CD1c-positive myeloid dendritic cell (primary cell): ENCODE measurements around the gene ANKRD23.
A peak's percentile ranks its signal among the peaks of the same experiment; 100 is the strongest.
"Not testable (repeated sequence)": the region's sequence is repeated elsewhere in the genome, so short reads cannot be mapped to it uniquely, and the experiment has no call there.

ENCODE experiments used
- DNase-seq: peaks from one replicate; pipeline ENCODE4 v3.0.0-alpha.2; 2016; ENCODE audit errors: extremely low spot score

ANKRD23 gene

DNA sequence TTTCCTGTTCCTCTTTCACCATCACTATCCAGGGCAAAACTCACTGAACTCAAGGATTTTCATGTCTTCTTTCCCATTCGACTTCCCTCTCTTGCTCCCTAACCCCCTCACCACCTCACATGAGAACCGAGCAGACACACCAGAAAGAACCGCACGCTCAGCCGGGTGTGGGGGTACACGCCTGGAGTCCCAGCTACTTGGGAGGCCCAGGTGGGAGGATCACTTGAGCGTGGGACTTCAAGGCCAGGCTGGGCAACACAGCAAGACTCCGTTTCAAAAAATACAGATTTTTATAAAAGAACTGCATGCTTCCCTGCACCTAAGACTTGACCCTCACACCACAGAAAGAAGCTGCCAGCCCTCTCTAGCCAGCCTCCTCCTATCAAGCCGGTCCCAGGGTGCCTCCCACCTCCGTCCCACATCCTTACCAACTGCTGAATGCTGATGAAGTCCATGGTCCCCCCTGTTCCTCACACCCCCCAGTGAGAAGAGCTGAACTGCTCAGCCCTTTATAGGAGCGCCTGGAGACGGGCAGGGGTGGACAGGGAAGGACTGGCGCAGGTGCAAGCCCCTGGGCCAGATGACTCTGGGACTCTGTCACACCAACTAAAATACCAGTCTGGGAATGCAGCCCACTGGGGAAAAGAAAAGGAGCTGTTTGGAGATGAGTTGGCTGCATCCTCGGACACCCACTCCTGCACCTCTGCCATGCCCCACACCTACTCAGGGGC lies at the start of gene ANKRD23:
ANKRD23 (minus strand) TSS at position 484 of the 731 bp plus-strand sequence; CDS start at position 455, 29 bp downstream.
- no peak for DNase-seq

DNA sequence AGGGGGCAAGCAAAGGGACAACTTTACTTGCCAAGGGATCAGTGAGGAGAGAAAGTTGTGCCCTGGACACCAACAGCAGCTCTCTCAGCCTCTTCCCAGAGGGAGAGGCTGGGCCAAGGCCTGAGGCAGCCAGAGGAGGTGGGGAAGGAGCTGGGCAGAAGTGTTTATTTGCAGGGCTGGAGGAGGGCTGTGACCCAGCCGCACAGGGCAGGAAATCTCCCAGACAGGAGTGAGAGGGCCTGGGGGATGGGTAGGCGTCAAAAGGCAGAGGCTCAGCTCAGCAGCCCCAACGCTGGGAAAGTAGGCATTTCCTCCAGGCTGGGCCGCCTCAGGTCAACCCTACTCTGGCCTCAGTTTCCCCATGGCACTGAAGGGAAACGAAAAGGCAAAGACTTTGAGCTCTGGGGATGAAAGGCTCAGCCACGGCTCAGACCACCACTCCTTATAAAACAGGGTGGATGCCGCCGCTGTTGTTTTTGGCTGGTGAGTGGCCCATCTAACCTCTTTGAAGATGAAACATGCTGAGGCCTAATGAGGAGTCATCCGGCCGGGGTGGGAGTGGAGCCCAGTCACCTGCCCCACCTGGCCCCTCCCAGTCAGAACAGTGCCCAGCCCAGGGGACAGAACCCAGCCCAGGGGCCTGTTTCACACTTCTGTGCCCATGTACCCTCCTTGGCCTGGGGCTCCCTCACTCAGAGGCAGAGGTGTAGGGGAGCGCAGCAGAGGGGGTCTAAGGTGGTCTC lies 47.9 kb upstream of the ANKRD23 start:
- no peak for DNase-seq

DNA sequence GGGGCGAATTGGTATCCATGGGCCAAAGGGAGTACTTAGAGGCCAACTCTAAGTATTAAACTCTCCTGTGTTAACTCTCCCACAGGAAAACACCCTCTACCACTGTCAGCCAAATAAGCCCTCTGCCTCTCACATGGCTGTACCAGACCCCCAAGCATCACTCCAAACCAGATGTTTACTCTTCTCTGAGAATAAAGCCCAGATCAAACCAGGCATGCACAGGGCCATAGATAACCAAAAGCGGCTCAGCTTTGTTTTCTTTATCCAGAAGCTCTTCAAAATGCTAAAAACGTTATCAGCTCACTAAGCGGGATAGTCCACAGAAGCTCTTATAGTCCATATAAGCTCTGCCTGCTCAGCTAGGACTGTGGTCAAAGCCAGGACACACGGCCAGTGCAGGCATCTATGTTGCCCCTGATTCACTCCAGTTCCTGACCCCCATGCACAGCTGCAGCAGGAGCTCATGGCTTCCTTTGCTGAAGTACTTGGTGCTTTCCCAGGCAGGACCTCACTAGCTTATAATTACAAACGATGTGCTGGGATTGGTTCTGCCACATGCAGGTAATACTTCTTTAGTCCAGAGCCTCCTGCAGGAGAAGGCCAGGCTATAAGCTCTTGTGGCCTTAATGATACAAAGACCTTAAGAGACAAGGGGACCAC lies 47.0 kb upstream of the ANKRD23 start:
- no peak for DNase-seq

DNA sequence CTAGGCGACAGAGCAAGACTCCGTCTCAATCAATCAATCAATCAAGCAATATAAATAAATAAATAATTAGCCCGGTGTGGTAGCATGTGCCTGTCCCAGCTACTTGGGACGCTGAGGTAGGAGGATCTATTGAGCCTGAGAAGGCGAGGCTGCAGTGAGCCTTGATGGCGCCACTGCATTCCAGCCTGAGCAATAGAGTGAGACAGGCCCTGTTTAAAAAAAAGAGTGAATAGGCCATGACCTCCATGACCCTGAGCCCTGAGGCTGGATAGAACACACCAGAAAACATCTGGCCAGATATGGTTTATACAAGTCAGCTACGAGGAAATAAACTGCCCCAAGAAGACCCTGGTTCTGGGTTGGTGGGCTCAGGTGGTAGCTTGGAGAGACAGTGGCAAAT lies 46.4 kb upstream of the ANKRD23 start:
- no peak for DNase-seq

DNA sequence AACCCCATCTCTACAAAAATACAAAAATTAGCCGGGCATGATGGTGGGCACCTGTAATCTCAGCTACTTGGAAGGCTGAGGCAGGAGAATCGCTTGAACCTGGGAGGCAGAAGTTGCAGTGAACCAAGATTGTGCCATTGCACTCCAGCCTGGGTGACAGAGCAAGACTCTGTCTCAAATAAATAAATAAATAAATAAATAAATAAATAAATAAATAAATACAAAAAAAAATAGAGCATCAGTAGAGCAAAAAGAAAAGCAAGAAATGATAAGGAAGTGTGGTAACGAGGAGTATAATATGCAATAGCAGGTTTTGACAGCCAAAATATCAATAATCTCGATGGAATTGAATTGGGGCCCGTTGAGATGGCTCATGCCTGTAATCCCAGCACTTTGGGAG lies 45.7 kb upstream of the ANKRD23 start:
- DNase-seq: not testable (repeated sequence)

DNA sequence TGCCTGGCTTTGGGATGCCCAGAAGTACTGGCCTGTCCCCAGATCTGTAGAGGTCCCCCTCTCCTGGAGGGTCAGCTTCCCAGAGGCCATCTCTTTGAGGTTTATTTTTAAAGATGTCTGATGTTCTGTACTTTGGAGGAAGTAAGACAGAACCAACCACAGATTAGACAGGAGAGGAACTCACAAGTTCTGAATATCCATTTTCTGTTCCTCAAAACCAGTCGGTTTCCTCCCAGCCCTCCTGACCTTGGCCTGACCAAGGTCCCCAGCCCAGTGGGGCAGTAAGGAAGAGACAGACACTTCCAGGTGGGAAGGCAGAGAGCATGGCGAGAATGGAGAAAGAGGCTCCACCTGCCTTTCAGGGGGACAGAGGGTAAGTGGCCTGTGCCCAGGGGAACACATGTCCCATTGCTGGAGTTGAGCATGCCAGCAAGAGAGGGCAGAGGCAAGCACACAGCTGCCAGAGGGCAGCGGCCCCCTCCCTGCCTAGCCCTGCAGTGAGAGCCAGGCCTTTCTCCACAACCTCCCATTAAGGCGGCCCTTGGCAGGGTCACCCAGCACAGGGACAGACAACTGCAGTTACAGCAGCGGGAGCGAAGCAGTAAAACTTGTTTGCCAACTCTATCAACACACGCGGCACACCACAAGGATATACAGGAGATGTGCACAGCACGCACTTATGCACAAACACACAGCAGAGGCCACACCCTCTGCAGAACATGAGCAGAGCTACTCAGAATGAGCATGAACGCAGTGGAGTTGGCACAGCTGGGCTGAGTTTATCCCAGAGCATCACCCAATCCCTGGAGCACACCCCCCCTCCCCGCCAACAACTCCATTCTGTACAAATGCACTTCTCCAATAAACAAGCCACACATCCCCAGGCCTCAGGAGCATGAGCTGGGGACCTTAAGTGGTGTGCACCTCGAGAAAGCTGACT lies 44.5 kb upstream of the ANKRD23 start:
- peak; percentile 81 for DNase-seq

DNA sequence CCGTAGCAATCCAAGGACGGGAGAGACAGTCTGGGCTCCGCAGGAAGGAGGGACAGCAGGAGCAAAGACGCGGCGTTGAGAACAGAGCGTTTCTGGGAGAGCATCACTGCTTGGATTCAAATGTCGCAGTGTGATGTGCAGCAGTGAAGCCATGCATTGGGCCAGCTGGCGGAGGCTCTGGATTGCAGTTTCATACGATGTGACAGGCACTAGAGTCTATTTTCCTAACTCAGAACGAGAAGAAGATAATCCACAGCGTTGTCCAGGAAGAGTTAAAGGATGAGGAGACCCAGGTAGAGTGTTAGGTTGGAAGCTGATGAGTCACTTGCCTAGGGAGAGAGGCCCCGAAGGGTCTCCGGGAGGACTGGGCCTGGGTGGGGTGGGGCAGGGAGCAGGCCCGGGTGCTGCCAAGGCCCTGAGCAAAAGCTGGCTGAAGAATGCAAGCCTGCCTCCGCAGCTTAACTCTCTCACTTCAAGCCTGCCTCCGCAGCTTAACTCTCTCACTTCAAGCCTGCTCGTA lies 43.7 kb upstream of the ANKRD23 start:
- no peak for DNase-seq

DNA sequence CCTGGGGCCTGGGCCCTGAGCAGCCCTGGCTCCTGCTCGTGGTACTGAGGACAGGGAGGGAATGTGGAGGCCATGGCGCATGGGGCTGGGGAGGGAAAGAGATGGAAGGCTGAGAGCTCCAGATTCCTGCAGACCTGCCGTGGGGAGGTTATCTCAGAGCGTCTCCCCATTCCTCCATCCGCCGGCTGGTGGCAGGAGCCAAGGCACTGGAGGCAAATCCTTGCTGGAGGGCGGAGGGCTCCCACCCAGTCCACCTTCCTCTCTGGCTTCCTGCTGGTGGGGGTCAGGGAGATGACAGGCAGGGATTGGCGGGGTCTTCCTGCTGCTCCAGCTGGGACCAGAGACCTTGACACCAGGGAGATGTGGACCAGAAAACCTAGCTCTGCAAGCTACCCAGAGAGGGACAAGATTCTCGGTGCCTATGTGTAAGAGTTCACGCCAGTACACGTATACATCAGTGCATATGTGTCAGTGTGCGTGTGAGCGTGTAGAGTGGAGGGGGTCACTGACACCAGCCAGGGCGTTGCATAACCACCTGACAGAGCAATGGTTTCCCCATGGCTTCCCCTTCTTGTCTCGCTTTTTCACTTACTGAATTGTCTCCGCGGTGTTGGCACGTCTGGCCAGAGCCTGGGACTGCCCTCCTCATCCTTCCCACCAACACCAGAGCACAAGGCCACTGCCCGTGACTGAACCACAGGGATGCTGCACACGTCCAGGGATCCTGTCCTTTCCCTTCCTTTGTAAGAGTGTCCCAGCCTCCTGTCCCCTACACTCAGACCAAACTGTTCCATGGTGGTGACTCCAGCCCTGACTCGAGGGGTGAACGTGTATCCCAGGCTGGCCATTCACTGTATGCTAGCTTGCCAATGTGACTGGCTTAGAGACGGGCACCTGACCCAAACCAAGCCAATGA lies 41.9 kb upstream of the ANKRD23 start:
- peak; percentile 84 for DNase-seq

DNA sequence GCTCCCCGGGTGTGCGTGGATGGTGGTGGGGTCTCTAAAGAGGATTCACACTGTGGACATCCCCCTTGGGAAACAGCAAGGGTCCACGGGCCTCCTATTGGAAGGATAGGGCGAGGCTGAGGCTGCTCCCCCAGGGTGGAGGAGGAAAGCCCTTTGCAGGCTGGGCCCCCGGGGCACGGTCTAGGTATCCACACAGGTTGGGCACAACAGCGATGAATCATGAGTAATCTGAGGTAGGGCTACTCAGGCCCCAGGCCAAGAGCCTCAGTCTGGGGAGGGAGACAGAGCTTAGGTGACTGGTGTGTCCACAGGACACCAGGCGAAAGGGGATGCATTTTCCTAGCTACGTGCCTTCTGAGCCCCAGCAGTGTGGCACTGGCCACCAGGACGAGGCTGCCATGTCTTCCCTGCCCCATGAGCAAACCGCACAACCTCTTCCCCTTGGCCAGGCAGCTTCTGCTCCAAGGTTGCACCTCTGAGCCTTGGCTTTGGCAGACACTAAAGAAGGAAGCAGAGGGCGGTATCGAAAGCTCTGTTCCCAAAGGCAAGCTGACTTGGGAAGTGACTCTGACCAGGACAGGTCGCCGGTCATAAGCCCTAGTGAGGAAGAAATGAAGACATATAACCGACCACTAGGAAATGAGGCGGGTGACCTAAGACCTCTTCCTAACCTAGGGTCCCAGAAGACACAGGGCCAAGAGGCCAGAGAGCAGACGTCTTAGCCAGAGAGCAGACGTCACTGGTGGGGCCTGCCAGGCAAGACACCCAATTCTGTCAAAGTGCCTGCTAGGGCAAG lies 40.7 kb upstream of the ANKRD23 start:
- peak; percentile 64 for DNase-seq

DNA sequence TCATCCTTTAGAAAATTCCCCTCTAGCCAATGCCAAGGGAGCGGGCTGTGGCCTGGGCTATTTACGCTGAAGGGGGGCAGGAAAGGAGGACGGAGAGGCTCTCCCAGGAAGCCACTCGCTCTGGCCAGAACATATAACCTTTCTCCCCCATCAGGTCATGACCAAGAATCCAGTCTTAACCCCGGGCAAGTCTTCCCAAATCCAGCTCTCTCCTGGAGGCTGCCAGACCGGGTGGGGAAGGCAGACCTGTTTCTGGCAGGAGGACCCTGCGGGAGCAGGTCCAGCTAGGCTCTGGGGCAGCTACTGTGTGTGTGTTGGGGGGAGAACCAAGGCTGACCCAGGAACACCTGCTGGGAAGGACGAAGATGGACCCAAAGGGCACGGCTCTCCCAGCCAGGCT lies 39.5 kb upstream of the ANKRD23 start:
- DNase-seq: no peak

DNA sequence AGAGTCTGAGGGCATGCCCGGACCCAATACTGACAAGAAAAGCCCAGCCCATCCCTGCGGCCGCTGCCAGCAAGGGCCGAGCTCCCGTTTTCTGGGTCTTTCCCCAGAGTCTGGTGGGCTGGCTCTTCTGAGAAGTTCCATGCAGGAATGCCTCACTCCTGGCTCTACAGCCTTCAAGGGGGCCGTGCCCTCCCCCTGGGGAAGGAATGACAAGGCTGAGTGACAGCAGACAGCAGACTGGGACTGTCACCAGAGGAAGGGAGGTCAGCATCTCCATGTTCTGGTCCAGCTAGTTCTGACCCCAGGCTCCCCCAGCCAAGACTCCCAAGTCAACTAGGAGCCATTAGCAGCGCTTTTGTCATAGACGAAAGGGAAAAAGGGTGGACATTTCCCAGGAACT lies 39.1 kb upstream of the ANKRD23 start:
- no peak for DNase-seq

DNA sequence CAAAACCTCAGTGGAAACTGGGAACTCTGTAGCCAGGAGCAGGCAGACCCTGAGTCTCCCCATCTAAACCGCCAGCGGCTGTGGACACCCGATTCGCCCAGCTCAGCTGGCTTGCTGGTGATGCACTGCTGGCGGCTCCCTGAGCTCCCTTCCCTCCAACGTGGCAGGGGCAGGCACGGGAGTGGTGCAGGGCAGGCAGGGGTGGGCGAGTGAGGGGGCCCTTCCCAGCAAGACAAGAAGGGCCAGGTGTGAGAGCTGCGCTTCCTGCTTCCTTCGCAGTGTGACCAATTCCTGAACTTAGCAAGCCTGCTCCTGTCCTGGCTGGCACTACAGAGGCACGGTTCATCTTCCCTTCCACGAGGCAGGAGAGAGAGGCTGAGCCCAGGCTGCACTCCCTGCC lies 38.4 kb upstream of the ANKRD23 start:
- no peak for DNase-seq

DNA sequence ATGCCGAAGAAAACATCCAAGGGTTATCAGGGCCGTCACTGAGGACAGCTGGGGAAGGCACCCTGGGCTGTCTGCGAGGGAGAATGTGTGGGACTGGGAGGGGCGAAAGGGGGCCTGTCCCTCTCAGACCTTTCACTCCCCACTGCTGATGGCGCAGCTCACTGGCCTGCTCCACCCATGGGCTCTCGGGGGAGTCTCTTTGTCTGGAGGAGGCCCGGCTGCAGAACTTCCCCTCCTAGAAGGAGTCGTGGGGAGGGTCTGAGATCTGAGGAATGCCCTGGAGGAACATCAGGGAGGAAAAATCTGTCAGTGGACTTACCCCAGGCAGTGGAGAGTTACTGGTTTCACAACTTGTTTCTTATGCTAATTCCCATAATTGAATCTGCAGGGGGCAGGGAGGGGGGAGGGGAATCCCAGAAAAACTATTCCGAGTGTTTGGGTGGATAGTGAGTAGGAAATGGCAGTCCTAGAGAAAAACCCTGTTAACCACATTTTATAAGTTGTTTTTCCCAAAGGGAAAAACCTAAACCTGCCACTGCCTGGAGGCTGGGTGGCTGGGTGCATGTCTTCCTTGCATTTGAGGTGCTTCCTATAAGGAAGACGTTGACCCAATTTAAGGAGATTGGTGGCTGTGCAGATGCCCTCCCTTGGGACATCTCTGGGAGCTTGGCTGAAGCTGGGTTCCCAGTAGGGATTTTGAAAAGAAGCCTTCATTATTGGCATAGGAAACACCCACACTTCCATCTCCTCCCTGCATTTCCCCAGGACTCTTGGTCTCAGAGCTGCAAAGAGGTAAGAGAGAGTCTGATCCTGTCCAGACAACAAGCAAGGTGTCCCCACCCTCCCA lies 37.8 kb upstream of the ANKRD23 start:
- DNase-seq: no peak

DNA sequence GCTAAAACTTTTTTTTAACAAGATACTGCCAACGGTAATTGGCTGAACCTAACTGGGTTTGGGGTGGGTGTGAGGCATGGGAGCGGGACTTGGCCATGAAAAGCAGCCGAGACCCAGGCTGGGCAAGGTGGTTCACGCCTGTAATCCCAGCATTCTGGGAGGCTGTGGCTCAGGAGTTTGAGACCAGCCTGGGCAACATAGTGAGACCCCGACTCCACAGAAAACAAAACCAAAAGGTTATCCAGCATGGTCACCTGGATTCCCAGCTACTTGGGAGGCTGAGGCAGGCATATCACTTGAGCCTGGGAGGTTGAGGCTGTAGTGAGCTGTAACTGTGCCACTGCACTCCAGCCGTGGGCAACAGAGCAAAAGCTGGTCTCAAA lies 37.1 kb upstream of the ANKRD23 start:
- no peak for DNase-seq

DNA sequence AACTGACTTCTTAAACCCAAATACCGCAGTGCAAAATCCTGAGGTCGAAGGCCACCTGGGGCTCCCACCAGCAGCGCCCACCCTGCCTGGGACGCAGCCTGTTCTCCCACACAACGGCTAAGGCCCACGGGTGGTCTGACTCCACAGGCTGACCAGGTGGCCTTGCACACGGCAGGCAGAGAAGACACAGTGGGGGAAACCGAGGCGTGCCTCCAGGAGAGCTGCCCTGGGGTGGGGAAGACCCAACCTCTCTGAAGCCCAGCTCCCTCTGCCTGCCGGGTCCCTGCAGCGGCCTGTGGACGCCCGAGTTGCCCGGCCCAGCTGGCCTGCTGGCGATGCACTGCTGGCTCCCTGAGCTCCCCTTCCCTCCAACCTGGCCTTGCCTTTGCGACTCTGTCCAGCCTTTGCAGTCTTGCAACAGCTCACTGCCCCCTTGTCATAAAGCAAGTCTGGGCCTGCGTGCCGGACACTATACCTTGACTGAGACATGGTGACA lies 35.8 kb upstream of the ANKRD23 start:
- DNase-seq: no peak

DNA sequence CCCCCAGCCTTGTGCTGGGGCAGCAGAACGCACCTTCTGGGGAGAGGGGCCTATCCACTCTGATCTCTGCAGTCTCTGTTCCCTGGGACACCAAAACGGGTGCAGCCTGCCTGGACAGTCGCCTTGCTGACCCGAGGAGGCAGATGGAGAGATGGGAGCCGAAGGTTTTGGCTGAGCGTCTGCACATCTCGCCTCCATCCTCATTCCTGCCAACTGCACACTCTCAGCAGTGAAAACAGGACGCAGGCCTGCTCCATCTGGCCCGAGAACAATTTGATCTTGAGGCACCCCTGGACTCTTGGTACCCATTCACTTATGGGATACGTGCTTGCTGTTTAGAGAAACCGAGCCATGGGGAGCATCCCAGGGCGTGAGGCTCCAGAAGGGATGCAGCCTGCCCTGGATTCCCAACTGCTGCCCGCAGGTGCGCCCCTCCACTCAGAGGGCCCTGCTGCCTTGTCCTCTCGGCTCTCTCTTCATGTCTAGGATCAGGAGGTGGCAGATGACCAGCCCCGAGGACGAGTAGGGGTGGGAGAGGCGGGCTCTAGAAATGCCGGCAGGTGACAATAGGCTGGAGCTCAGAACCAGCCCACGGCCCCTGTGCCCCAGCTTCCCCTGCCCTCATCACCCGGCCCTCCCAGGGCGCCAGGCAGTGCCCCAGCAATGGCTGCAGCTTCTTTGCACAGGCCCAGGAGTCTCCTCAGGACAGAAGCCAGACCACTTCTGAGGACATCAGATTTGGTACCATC lies 35.1 kb upstream of the ANKRD23 start:
- DNase-seq: no peak

DNA sequence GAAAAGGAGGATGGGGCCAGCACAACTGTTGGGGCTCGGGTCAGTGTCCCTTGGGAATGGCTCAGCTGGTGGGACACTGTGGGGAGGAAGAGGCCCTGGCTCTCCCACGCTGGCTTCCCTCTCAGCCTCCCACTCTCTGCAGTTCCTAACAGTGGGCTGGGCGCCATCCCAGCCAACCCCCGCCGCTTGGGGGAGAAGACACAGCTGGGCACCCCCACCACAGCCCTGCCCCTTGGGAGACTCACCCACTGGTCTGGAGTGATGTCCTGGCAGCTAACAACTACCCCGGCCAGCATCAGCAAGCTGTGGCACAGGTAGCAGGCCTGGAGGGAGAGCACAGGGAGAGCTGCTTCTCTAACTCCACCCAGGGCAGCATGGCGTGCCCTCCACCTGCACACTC lies 34.4 kb upstream of the ANKRD23 start:
- DNase-seq: no peak

DNA sequence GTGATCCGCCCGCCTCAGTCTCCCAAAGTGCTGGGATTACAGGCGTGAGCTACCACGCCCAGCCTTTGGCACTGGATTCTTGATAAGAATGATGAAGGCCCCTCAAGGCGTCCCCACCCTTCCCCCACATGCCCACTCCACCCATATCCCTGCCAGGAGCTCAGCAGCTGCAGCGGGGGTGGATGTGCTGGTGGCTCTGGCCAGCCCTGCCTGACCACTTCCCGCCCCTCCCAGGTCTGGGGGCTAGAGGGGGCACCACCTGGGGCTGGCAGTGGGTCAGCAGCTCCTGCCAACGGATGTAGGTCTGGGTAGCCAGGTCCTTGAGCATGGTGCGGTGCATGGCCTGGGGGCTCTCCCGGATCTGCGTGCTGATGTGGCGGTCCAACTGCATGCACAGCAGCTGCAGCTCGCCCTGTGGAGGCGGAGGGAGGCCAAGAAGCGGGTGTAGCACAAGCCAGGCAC lies 33.8 kb upstream of the ANKRD23 start:
- DNase-seq: no peak
